Measurements from ENCODE around the gene ZFY.

The ZFY gene

GRCh38 chrY:2937149-2937548 lies 2.0 kb downstream of the ZFY start:
- H3K9me3 ChIP-seq (ENCODE audit: low read length), result no peaks in the 10 kb centered on the region
- H3K27me3 ChIP-seq (ENCODE audit: control insufficient read depth in 1 of 2, insufficient read depth in 2 of 2, low read length in 2 of 2), result no peaks in the 10 kb centered on the region
- no peaks in the 10 kb centered on the region for H3K4me1 ChIP-seq (ENCODE audit: insufficient read depth, low read length)
- no peaks in the 10 kb centered on the region for H3K36me3 ChIP-seq (ENCODE audit: insufficient read depth, low read length)
- H3K4me3 ChIP-seq (ENCODE audit: low read depth in 1 of 2, low read length in 2 of 2), result no peak overlapping the region
- no peak overlapping the region for H3K9ac ChIP-seq (ENCODE audit: low read length)
- H3K27ac ChIP-seq (ENCODE audit: low read depth, low read length), result no peak overlapping the region

DNA sequence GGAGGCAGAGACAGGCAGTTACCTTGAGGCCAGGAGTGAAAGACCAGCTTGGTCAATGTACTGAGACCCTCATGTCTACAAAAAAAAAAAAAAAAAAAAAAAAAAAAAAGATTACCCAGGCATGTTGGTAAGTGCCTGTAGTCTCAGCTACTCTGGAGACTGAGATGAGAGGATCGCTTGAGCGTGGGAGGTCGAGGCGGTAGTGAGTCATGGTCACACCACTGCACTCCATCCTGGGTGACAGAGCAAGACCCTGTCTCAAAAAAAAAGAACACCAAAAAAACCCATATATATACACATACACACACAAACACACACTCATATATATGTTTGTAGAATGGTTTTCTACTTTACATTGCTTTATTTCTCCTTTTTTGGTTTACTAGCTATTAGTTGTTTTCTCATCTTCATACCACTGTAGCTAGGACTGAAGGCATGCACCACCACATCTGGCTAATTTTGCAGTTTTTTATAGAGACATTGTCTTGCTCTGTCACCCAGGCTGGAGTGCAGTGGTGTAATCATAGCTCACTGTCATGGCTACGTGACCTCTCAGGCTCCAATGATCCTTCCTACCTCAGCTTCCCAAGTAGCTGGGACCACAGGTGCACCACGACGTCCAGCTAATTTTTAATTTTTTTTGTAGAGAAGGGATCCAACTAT lies 14.5 kb downstream of the ZFY start:
- Histone ChIP-seq H3K36me3 (ENCODE audit: insufficient read depth, low read length) (no peaks in the 10 kb centered on the region), H3K27ac (ENCODE audit: low read depth, low read length) (no peak overlapping the region), H3K9ac (ENCODE audit: low read length) (no peak overlapping the region), H3K4me1 (ENCODE audit: insufficient read depth, low read length) (no peaks in the 10 kb centered on the region), H3K4me3 (ENCODE audit: low read depth in 1 of 2, low read length in 2 of 2) (no peak overlapping the region), H3K27me3 (ENCODE audit: control insufficient read depth in 1 of 2, insufficient read depth in 2 of 2, low read length in 2 of 2) (no peaks in the 10 kb centered on the region), H3K9me3 (ENCODE audit: low read length) (no peaks in the 10 kb centered on the region)

DNA sequence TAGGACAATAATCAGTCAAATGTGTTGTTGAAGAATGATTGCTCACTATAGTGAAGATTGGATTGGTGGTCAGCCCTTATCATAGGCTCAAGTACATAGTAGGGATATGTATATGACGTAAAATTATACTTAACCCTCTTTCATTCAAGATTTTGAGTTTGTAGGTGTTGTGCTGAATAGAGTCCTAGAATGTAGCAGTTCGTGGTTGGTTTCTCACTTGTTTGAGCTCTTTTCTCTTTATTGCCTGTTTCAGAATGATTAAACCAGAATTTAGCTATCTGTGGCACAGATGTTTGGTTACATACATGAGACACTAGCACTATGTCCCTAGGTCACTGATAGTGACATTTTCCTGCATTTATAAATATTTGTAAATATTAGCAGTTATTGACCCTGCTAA lies 15.5 kb downstream of the ZFY start:
- Histone ChIP-seq H3K27me3 (ENCODE audit: control insufficient read depth in 1 of 2, insufficient read depth in 2 of 2, low read length in 2 of 2) (no peaks in the 10 kb centered on the region), H3K36me3 (ENCODE audit: insufficient read depth, low read length) (no peaks in the 10 kb centered on the region), H3K9me3 (ENCODE audit: low read length) (no peaks in the 10 kb centered on the region), H3K9ac (ENCODE audit: low read length) (no peak overlapping the region), H3K4me1 (ENCODE audit: insufficient read depth, low read length) (no peaks in the 10 kb centered on the region), H3K27ac (ENCODE audit: low read depth, low read length) (no peak overlapping the region), H3K4me3 (ENCODE audit: low read depth in 1 of 2, low read length in 2 of 2) (no peak overlapping the region)

DNA sequence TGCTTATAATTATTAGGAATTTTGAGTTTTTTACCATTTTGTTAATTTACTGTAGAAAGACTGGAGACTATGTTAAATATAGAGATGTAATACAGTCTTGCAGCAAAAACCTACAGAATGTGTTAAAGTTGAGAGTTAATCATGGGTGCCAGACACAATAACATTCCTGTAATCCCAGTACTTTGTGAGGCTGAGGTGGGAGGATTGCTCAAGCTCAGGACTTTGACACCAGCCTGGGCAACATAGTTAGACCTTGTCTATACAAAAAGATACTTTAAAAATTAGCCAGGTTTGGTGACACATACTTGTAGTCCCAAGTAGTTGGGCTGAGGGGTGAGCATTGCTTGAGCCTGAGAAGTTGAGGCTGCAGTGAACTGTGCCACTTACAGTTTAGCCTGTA lies 17.7 kb downstream of the ZFY start:
- Histone ChIP-seq H3K36me3 (ENCODE audit: insufficient read depth, low read length) (no peaks in the 10 kb centered on the region), H3K4me3 (ENCODE audit: low read depth in 1 of 2, low read length in 2 of 2) (no peak overlapping the region), H3K9me3 (ENCODE audit: low read length) (no peaks in the 10 kb centered on the region), H3K4me1 (ENCODE audit: insufficient read depth, low read length) (no peaks in the 10 kb centered on the region), H3K27me3 (ENCODE audit: control insufficient read depth in 1 of 2, insufficient read depth in 2 of 2, low read length in 2 of 2) (no peaks in the 10 kb centered on the region), H3K27ac (ENCODE audit: low read depth, low read length) (no peak overlapping the region), H3K9ac (ENCODE audit: low read length) (no peak overlapping the region)

- Histone ChIP-seq H3K27me3 (ENCODE audit: control insufficient read depth in 1 of 2, insufficient read depth in 2 of 2, low read length in 2 of 2) (no peaks in the 10 kb centered on the region), H3K9ac (ENCODE audit: low read length) (no peak overlapping the region), H3K4me3 (ENCODE audit: low read depth in 1 of 2, low read length in 2 of 2) (no peak overlapping the region), H3K36me3 (ENCODE audit: insufficient read depth, low read length) (no peaks in the 10 kb centered on the region), H3K4me1 (ENCODE audit: insufficient read depth, low read length) (no peaks in the 10 kb centered on the region), H3K27ac (ENCODE audit: low read depth, low read length) (no peak overlapping the region), H3K9me3 (ENCODE audit: low read length) (no peaks in the 10 kb centered on the region)
Observed at GRCh38 chrY:2954735-2955134, 19.6 kb downstream of the ZFY start.

- Histone ChIP-seq H3K9ac (ENCODE audit: low read length) (no peak overlapping the region), H3K27me3 (ENCODE audit: control insufficient read depth in 1 of 2, insufficient read depth in 2 of 2, low read length in 2 of 2) (no peaks in the 10 kb centered on the region), H3K27ac (ENCODE audit: low read depth, low read length) (no peak overlapping the region), H3K4me1 (ENCODE audit: insufficient read depth, low read length) (no peaks in the 10 kb centered on the region), H3K9me3 (ENCODE audit: low read length) (no peaks in the 10 kb centered on the region), H3K36me3 (ENCODE audit: insufficient read depth, low read length) (no peaks in the 10 kb centered on the region), H3K4me3 (ENCODE audit: low read depth in 1 of 2, low read length in 2 of 2) (no peak overlapping the region)
Observed at GRCh38 chrY:2955561-2955960, 20.4 kb downstream of the ZFY start.

DNA sequence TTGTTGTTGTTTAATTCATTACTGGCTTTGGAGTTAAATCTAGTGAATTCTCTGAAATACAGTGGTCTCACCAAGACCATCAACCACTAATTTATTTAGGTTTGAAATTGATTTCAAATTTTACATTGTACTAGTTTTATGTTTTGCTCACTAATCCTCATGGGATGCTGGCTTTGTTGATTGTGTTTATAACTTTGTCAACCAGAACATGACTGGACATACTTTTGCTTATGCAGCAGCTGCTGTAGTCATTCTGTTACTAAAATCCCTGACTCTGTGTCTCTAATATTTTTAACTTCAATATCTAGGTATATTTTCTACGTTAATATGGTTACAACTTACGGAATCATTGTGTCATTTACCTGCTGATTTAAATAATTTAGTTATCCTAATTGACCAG lies 26.9 kb downstream of the ZFY start:
- no peak overlapping the region for H3K9ac ChIP-seq (ENCODE audit: low read length)
- H3K27me3 ChIP-seq (ENCODE audit: control insufficient read depth in 1 of 2, insufficient read depth in 2 of 2, low read length in 2 of 2), result no peaks in the 10 kb centered on the region
- H3K36me3 ChIP-seq (ENCODE audit: insufficient read depth, low read length), result no peaks in the 10 kb centered on the region
- H3K4me3 ChIP-seq (ENCODE audit: low read depth in 1 of 2, low read length in 2 of 2), result no peak overlapping the region
- no peaks in the 10 kb centered on the region for H3K4me1 ChIP-seq (ENCODE audit: insufficient read depth, low read length)
- no peak overlapping the region for H3K27ac ChIP-seq (ENCODE audit: low read depth, low read length)
- no peaks in the 10 kb centered on the region for H3K9me3 ChIP-seq (ENCODE audit: low read length)

GRCh38 chrY:2964814-2965213 lies 29.6 kb downstream of the ZFY start:
- no peak overlapping the region for H3K27ac ChIP-seq (ENCODE audit: low read depth, low read length)
- no peak overlapping the region for H3K4me3 ChIP-seq (ENCODE audit: low read depth in 1 of 2, low read length in 2 of 2)
- H3K36me3 ChIP-seq (ENCODE audit: insufficient read depth, low read length), result no peaks in the 10 kb centered on the region

GRCh38 chrY:2965629-2966028 lies 30.4 kb downstream of the ZFY start:
- Histone ChIP-seq H3K9ac (ENCODE audit: low read length) (no peak overlapping the region), H3K4me1 (ENCODE audit: insufficient read depth, low read length) (no peaks in the 10 kb centered on the region), H3K27ac (ENCODE audit: low read depth, low read length) (no peak overlapping the region), H3K27me3 (ENCODE audit: control insufficient read depth in 1 of 2, insufficient read depth in 2 of 2, low read length in 2 of 2) (no peaks in the 10 kb centered on the region), H3K9me3 (ENCODE audit: low read length) (no peaks in the 10 kb centered on the region), H3K36me3 (ENCODE audit: insufficient read depth, low read length) (no peaks in the 10 kb centered on the region), H3K4me3 (ENCODE audit: low read depth in 1 of 2, low read length in 2 of 2) (no peak overlapping the region)

More at GRCh38 chrY:2964814-2965213, 29.6 kb downstream of the ZFY start:
- H3K27me3 ChIP-seq (ENCODE audit: control insufficient read depth in 1 of 2, insufficient read depth in 2 of 2, low read length in 2 of 2), result no peaks in the 10 kb centered on the region
- H3K9ac ChIP-seq (ENCODE audit: low read length), result no peak overlapping the region
- no peaks in the 10 kb centered on the region for H3K9me3 ChIP-seq (ENCODE audit: low read length)
- H3K4me1 ChIP-seq (ENCODE audit: insufficient read depth, low read length), result no peaks in the 10 kb centered on the region

DNA sequence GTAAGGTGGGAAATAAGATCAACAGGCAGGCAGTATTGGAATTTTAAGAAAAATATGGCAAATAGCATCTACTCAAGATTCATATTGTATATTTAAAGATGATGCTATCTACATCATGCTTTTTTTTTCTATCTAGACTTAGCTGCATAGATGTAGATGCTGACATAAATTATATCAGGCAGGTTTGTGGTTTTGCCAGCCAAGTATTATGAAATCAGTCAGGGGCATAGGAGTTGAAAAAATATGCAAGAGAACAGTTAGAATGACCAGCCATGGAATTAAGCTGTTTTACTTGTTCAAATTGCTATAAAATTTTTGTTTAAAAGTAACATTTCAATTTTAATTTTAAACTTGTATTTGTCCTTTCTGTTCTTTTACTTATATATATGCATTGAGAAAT lies 34.4 kb downstream of the ZFY start:
- Histone ChIP-seq H3K4me1 (ENCODE audit: insufficient read depth, low read length) (no peaks in the 10 kb centered on the region), H3K27ac (ENCODE audit: low read depth, low read length) (no peak overlapping the region), H3K4me3 (ENCODE audit: low read depth in 1 of 2, low read length in 2 of 2) (no peak overlapping the region), H3K9ac (ENCODE audit: low read length) (no peak overlapping the region), H3K27me3 (ENCODE audit: control insufficient read depth in 1 of 2, insufficient read depth in 2 of 2, low read length in 2 of 2) (no peaks in the 10 kb centered on the region), H3K9me3 (ENCODE audit: low read length) (no peaks in the 10 kb centered on the region), H3K36me3 (ENCODE audit: insufficient read depth, low read length) (no peaks in the 10 kb centered on the region)

GRCh38 chrY:2972708-2973107 lies 37.5 kb downstream of the ZFY start:
- Histone ChIP-seq H3K27me3 (ENCODE audit: control insufficient read depth in 1 of 2, insufficient read depth in 2 of 2, low read length in 2 of 2) (no peaks in the 10 kb centered on the region), H3K9me3 (ENCODE audit: low read length) (no peaks in the 10 kb centered on the region), H3K36me3 (ENCODE audit: insufficient read depth, low read length) (no peaks in the 10 kb centered on the region), H3K4me1 (ENCODE audit: insufficient read depth, low read length) (no peaks in the 10 kb centered on the region), H3K27ac (ENCODE audit: low read depth, low read length) (no peak overlapping the region), H3K4me3 (ENCODE audit: low read depth in 1 of 2, low read length in 2 of 2) (no peak overlapping the region), H3K9ac (ENCODE audit: low read length) (no peak overlapping the region)

GRCh38 chrY:2973110-2973751 lies 38.0 kb downstream of the ZFY start:
- H3K27ac ChIP-seq (ENCODE audit: low read depth, low read length), result no peak overlapping the region
- H3K4me3 ChIP-seq (ENCODE audit: low read depth in 1 of 2, low read length in 2 of 2), result no peak overlapping the region
- H3K4me1 ChIP-seq (ENCODE audit: insufficient read depth, low read length), result no peaks in the 10 kb centered on the region
- no peaks in the 10 kb centered on the region for H3K36me3 ChIP-seq (ENCODE audit: insufficient read depth, low read length)
- H3K9ac ChIP-seq (ENCODE audit: low read length), result no peak overlapping the region
- H3K27me3 ChIP-seq (ENCODE audit: control insufficient read depth in 1 of 2, insufficient read depth in 2 of 2, low read length in 2 of 2), result no peaks in the 10 kb centered on the region
- H3K9me3 ChIP-seq (ENCODE audit: low read length), result no peaks in the 10 kb centered on the region
